ENCODE data around the gene ZDHHC7. TPM values are rescaled to one million over a fixed set of nuclear protein-coding genes. Genes with fewer than 3 reads are reported as not detected.

ZDHHC7 gene
- total RNA-seq, 6 donors from 2014 or later = 77.4 to 112 (median 92.7) TPM

GRCh38 chr16:84931107-84931494, 80.2 kb downstream of the ZDHHC7 start:
- Histone ChIP-seq H3K4me3 (no peak overlapping the region), H3K27ac (no peak overlapping the region), H3K9me3 (no peaks in the 10 kb centered on the region), H3K36me3 (no peaks in the 10 kb centered on the region), H3K4me1 (peaks cover 6 to 15% (median 11%) of the 10 kb centered on the region in 4 donors), H3K27me3 (no peaks in the 10 kb centered on the region)
- WGBS, 2 donors = 90 to 97% methylated on average over 4 of the region's 4 CpGs
- TF ChIP-seq POLR2A (IDR thresholded peaks at IDR 0.05) (no peak), POLR2AphosphoS5 (IDR thresholded peaks at IDR 0.05) (no peak), EP300 (IDR thresholded peaks at IDR 0.05) (no peak), CTCF (IDR thresholded peaks at IDR 0.05) (no peak)
- ATAC-seq (ENCODE audit: low FRiP score in 2 of 2) (no peak), DNase-seq (no peak)

GRCh38 chr16:84930298-84931106, 80.8 kb downstream of the ZDHHC7 start:
- H3K4me1 ChIP-seq = peaks cover 6 to 15% (median 11%) of the 10 kb centered on the region in 4 donors
- no peak for TF ChIP-seq EP300 (IDR thresholded peaks at IDR 0.05)
- no peak for TF ChIP-seq POLR2A (IDR thresholded peaks at IDR 0.05)
- no peak for TF ChIP-seq POLR2AphosphoS5 (IDR thresholded peaks at IDR 0.05)
- TF ChIP-seq CTCF (IDR thresholded peaks at IDR 0.05) = no peak
- WGBS, 2 donors = 63 to 70% methylated on average over 8 of the region's 8 CpGs
- ATAC-seq (ENCODE audit: low FRiP score in 2 of 2) = peak in 1 of 2 donors; percentile 42
- H3K9me3 ChIP-seq = no peaks in the 10 kb centered on the region
- H3K27ac ChIP-seq = no peak overlapping the region
- no peaks in the 10 kb centered on the region for H3K27me3 ChIP-seq
- no peak for DNase-seq
- H3K4me3 ChIP-seq = no peak overlapping the region
- no peaks in the 10 kb centered on the region for H3K36me3 ChIP-seq

- no peaks in the 10 kb centered on the region for H3K27me3 ChIP-seq
- TF ChIP-seq EP300 (IDR thresholded peaks at IDR 0.05) (no peak), POLR2A (IDR thresholded peaks at IDR 0.05) (no peak), POLR2AphosphoS5 (IDR thresholded peaks at IDR 0.05) (no peak), CTCF (IDR thresholded peaks at IDR 0.05) (no peak)
- peak in 1 of 2 donors; percentile 9 for ATAC-seq (ENCODE audit: low FRiP score in 2 of 2)
- H3K4me3 ChIP-seq = no peak overlapping the region
- H3K4me1 ChIP-seq = peaks cover 6 to 22% (median 15%) of the 10 kb centered on the region in 4 donors
- no peaks in the 10 kb centered on the region for H3K36me3 ChIP-seq
- no peak overlapping the region for H3K27ac ChIP-seq
- H3K9me3 ChIP-seq = no peaks in the 10 kb centered on the region
- peak in 1 of 2 donors; percentile 56 for DNase-seq
- WGBS, 2 donors = 66 to 70% methylated on average over 18 to 36 of the region's 36 CpGs
These were observed 81.7 kb downstream of the ZDHHC7 start for GRCh38 chr16:84929421-84930297.

GRCh38 chr16:84928679-84929420, 82.5 kb downstream of the ZDHHC7 start:
- WGBS, 2 donors = 39 to 55% methylated on average over 8 to 14 of the region's 16 CpGs
- Histone ChIP-seq H3K27ac (peak overlapping the region in 1 of 4 donors; percentile 16), H3K9me3 (no peaks in the 10 kb centered on the region), H3K4me3 (no peak overlapping the region), H3K27me3 (no peaks in the 10 kb centered on the region), H3K36me3 (no peaks in the 10 kb centered on the region), H3K4me1 (peaks cover 2 to 23% (median 14%) of the 10 kb centered on the region in 4 donors)
- ATAC-seq (ENCODE audit: low FRiP score in 2 of 2) = peak; percentile 28 to 89
- TF ChIP-seq CTCF (IDR thresholded peaks at IDR 0.05) (no peak), EP300 (IDR thresholded peaks at IDR 0.05) (no peak), POLR2AphosphoS5 (IDR thresholded peaks at IDR 0.05) (no peak), POLR2A (IDR thresholded peaks at IDR 0.05) (no peak)
- peak in 1 of 2 donors; percentile 79 for DNase-seq

Measured in upper lobe of left lung (tissue), 6 donors.